Measurements from ENCODE around the gene TM4SF18. TPM values are rescaled to one million over a fixed set of nuclear protein-coding genes. Genes with fewer than 3 reads are reported as not detected.

The TM4SF18 gene
- total RNA-seq (1.7 and 3.7 TPM in 2 replicates), polyA plus RNA-seq (1.5 and 2.1 TPM in 2 replicates)

- WGBS (ENCODE audit: low lambda C conversion rate, missing lambda C conversion rate): 59% methylated on average over 11 of the region's 11 CpGs
- no peaks in the 10 kb centered on the region for H3K36me3 ChIP-seq (replicated peaks; ENCODE audit: insufficient read depth, low read depth)
- DNase-seq (ENCODE audit: low spot score): no peak
- no peaks in the 10 kb centered on the region for H3K27me3 ChIP-seq
- no peaks in the 10 kb centered on the region for H4K20me1 ChIP-seq (ENCODE audit: insufficient read depth, poor library complexity, severe bottlenecking)
- H3K4me1 ChIP-seq (ENCODE audit: insufficient read depth): no peaks in the 10 kb centered on the region
- TF ChIP-seq EZH2 (IDR thresholded peaks at IDR 0.05; ENCODE audit: borderline replicate concordance): no peak
- TF ChIP-seq EZH2phosphoT487 (IDR thresholded peaks at IDR 0.05; ENCODE audit: low read depth, severe bottlenecking, unreplicated experiment): no peak
- TF ChIP-seq, protein P1, sequence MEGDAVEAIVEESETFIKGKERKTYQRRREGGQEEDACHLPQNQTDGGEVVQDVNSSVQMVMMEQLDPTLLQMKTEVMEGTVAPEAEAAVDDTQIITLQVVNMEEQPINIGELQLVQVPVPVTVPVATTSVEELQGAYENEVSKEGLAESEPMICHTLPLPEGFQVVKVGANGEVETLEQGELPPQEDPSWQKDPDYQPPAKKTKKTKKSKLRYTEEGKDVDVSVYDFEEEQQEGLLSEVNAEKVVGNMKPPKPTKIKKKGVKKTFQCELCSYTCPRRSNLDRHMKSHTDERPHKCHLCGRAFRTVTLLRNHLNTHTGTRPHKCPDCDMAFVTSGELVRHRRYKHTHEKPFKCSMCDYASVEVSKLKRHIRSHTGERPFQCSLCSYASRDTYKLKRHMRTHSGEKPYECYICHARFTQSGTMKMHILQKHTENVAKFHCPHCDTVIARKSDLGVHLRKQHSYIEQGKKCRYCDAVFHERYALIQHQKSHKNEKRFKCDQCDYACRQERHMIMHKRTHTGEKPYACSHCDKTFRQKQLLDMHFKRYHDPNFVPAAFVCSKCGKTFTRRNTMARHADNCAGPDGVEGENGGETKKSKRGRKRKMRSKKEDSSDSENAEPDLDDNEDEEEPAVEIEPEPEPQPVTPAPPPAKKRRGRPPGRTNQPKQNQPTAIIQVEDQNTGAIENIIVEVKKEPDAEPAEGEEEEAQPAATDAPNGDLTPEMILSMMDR (IDR thresholded peaks at IDR 0.05; ENCODE audit: poor library complexity): no peak
- H3K9me3 ChIP-seq (ENCODE audit: low read depth): no peaks in the 10 kb centered on the region
- H3K27ac ChIP-seq: no peak within 1 kb of the TSS
- no peak within 1 kb of the TSS for H3K4me2 ChIP-seq
- no peak within 1 kb of the TSS for H3K4me3 ChIP-seq
- H3K79me2 ChIP-seq: no peaks in the 10 kb centered on the region
- no peak within 1 kb of the TSS for H2AFZ ChIP-seq
- H3K9me2 ChIP-seq (replicated peaks; ENCODE audit: insufficient read depth): no peaks in the 10 kb centered on the region
Measured at GRCh38 chr3:149333176-149333859, at the start of gene TM4SF18. TM4SF18 (minus strand) TSS chr3:149333636; CDS start chr3:149333382, 254 bp downstream.

DNA sequence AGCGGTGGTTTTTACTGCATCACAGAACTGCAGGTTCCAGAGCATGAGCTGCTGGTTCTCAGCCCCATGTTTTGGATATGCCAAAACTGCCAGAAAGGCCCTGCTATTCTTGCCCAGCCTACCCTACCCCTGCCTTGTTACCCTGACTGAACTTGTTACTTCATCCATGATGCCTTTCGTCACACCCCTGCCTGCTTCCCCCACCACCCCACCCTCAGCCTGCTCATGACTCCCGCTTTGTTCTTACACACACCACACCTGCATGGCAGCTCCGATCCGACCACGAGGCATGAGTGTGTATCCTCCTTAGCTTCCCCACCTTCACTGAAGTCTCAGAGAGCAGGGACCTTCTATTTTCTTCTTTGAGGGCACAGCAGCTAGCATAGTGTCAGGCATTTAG lies 49.1 kb upstream of the TM4SF18 start:
- Histone ChIP-seq H2AFZ (no peak overlapping the region), H3K27me3 (no peaks in the 10 kb centered on the region), H3K4me3 (no peak overlapping the region), H3K9me2 (replicated peaks; ENCODE audit: insufficient read depth) (no peaks in the 10 kb centered on the region), H3K9me3 (ENCODE audit: low read depth) (no peaks in the 10 kb centered on the region), H3K79me2 (no peaks in the 10 kb centered on the region), H3K4me2 (no peak overlapping the region), H3K27ac (peak overlapping the region; percentile 83), H3K4me1 (ENCODE audit: insufficient read depth) (peaks cover 47% of the 10 kb centered on the region), H4K20me1 (ENCODE audit: insufficient read depth, poor library complexity, severe bottlenecking) (no peaks in the 10 kb centered on the region), H3K36me3 (replicated peaks; ENCODE audit: insufficient read depth, low read depth) (no peaks in the 10 kb centered on the region)
- TF ChIP-seq, protein P1 (IDR thresholded peaks at IDR 0.05; ENCODE audit: poor library complexity): no peak
- TF ChIP-seq EZH2 (IDR thresholded peaks at IDR 0.05; ENCODE audit: borderline replicate concordance) (no peak), EZH2phosphoT487 (IDR thresholded peaks at IDR 0.05; ENCODE audit: low read depth, severe bottlenecking, unreplicated experiment) (no peak)
- DNase-seq (ENCODE audit: low spot score): no peak
- 80% methylated on average over 6 of the region's 6 CpGs for WGBS (ENCODE audit: low lambda C conversion rate, missing lambda C conversion rate)

- no peak overlapping the region for H3K4me3 ChIP-seq
- H3K9me2 ChIP-seq (replicated peaks; ENCODE audit: insufficient read depth): no peaks in the 10 kb centered on the region
- peak overlapping the region; percentile 83 for H3K27ac ChIP-seq
- H3K4me1 ChIP-seq (ENCODE audit: insufficient read depth): peaks cover 47% of the 10 kb centered on the region
- no peaks in the 10 kb centered on the region for H3K79me2 ChIP-seq
- no peaks in the 10 kb centered on the region for H3K9me3 ChIP-seq (ENCODE audit: low read depth)
- no peaks in the 10 kb centered on the region for H3K27me3 ChIP-seq
- 52% methylated on average over 4 of the region's 4 CpGs for WGBS (ENCODE audit: low lambda C conversion rate, missing lambda C conversion rate)
- no peak for DNase-seq (ENCODE audit: low spot score)
- H3K36me3 ChIP-seq (replicated peaks; ENCODE audit: insufficient read depth, low read depth): no peaks in the 10 kb centered on the region
- no peak overlapping the region for H2AFZ ChIP-seq
- no peaks in the 10 kb centered on the region for H4K20me1 ChIP-seq (ENCODE audit: insufficient read depth, poor library complexity, severe bottlenecking)
- peak overlapping the region; percentile 3 for H3K4me2 ChIP-seq
- TF ChIP-seq EZH2phosphoT487 (IDR thresholded peaks at IDR 0.05; ENCODE audit: low read depth, severe bottlenecking, unreplicated experiment) (no peak), EZH2 (IDR thresholded peaks at IDR 0.05; ENCODE audit: borderline replicate concordance) (no peak)
- TF ChIP-seq, protein P1 (IDR thresholded peaks at IDR 0.05; ENCODE audit: poor library complexity): no peak
Measured at GRCh38 chr3:149382101-149382467, 48.6 kb upstream of the TM4SF18 start.

All from hepatocyte (in vitro differentiated cells).